Neural cell (in vitro differentiated cells): ENCODE results near the gene TMEM132A.

Experiments used
- EP300 ChIP-seq: fragments of 450-650 bp; conservative IDR thresholded peaks from 2 replicates; pipeline ENCODE4 v1.6.1; 2014; ENCODE audit warnings: antibody characterized with exemption, mild to moderate bottlenecking, moderate library complexity; ENCODE audit not compliant: poor library complexity, severe bottlenecking
- EZH2 ChIP-seq: fragments of 200-600, 300-800 bp; shearing (Covaris generic), sonication (generic); IDR thresholded peaks from 2 replicates; pipeline ENCODE4 v1.6.1; 2014; ENCODE audit warnings: antibody characterized with exemption, low read length, borderline replicate concordance, mild to moderate bottlenecking; ENCODE audit not compliant: insufficient read depth, poor library complexity, severe bottlenecking
- MXI1 ChIP-seq: fragments of 450-650 bp; conservative IDR thresholded peaks from 2 replicates; pipeline ENCODE4 v1.6.1; 2014; ENCODE audit warnings: antibody characterized with exemption, mild to moderate bottlenecking; ENCODE audit not compliant: poor library complexity, severe bottlenecking
- POLR2AphosphoS5 ChIP-seq: IDR thresholded peaks from 2 replicates; pipeline ENCODE4 v1.6.1; 2012
- RAD21 ChIP-seq: fragments of 450-650 bp; conservative IDR thresholded peaks from 2 replicates; pipeline ENCODE4 v1.6.1; 2014; ENCODE audit warnings: antibody characterized with exemption, mild to moderate bottlenecking, moderate library complexity
- SMC3 ChIP-seq: fragments of 450-650 bp; conservative IDR thresholded peaks from 2 replicates; pipeline ENCODE4 v1.6.1; 2014; ENCODE audit warnings: antibody characterized with exemption, mild to moderate bottlenecking, moderate library complexity; ENCODE audit not compliant: poor library complexity
- TAF1 ChIP-seq: IDR thresholded peaks from 2 replicates; pipeline ENCODE4 v1.6.1; 2012; ENCODE audit warnings: low read depth
- TF ChIP-seq, protein P1 (sequence below): fragments of 450-650 bp; IDR thresholded peaks from 2 replicates; pipeline ENCODE4 v1.5.1; 2014; ENCODE audit warnings: antibody characterized with exemption, mild to moderate bottlenecking, moderate library complexity; ENCODE audit not compliant: poor library complexity, severe bottlenecking
- TF ChIP-seq, protein P2 (sequence below): IDR thresholded peaks from 2 replicates; pipeline ENCODE4 v1.6.1; 2012; ENCODE audit warnings: borderline replicate concordance

GRCh38 chr11:60913793-60914632 lies 10.2 kb upstream of the TMEM132A start, which contains the start of gene TMEM109:
- TF ChIP-seq TAF1 (peak; percentile 17), RAD21 (no peak), POLR2AphosphoS5 (peak; percentile 71), MXI1 (peak; percentile 99), EP300 (no peak), EZH2 (no peak), SMC3 (peak; percentile 42)
- TF ChIP-seq, protein P1, sequence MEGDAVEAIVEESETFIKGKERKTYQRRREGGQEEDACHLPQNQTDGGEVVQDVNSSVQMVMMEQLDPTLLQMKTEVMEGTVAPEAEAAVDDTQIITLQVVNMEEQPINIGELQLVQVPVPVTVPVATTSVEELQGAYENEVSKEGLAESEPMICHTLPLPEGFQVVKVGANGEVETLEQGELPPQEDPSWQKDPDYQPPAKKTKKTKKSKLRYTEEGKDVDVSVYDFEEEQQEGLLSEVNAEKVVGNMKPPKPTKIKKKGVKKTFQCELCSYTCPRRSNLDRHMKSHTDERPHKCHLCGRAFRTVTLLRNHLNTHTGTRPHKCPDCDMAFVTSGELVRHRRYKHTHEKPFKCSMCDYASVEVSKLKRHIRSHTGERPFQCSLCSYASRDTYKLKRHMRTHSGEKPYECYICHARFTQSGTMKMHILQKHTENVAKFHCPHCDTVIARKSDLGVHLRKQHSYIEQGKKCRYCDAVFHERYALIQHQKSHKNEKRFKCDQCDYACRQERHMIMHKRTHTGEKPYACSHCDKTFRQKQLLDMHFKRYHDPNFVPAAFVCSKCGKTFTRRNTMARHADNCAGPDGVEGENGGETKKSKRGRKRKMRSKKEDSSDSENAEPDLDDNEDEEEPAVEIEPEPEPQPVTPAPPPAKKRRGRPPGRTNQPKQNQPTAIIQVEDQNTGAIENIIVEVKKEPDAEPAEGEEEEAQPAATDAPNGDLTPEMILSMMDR: no peak
- TF ChIP-seq, protein P2, sequence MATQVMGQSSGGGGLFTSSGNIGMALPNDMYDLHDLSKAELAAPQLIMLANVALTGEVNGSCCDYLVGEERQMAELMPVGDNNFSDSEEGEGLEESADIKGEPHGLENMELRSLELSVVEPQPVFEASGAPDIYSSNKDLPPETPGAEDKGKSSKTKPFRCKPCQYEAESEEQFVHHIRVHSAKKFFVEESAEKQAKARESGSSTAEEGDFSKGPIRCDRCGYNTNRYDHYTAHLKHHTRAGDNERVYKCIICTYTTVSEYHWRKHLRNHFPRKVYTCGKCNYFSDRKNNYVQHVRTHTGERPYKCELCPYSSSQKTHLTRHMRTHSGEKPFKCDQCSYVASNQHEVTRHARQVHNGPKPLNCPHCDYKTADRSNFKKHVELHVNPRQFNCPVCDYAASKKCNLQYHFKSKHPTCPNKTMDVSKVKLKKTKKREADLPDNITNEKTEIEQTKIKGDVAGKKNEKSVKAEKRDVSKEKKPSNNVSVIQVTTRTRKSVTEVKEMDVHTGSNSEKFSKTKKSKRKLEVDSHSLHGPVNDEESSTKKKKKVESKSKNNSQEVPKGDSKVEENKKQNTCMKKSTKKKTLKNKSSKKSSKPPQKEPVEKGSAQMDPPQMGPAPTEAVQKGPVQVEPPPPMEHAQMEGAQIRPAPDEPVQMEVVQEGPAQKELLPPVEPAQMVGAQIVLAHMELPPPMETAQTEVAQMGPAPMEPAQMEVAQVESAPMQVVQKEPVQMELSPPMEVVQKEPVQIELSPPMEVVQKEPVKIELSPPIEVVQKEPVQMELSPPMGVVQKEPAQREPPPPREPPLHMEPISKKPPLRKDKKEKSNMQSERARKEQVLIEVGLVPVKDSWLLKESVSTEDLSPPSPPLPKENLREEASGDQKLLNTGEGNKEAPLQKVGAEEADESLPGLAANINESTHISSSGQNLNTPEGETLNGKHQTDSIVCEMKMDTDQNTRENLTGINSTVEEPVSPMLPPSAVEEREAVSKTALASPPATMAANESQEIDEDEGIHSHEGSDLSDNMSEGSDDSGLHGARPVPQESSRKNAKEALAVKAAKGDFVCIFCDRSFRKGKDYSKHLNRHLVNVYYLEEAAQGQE: peak; percentile 81
